Smooth muscle cell of the umbilical artery (primary cell): ENCODE measurements around the gene PDE4B. TPM values are rescaled to one million over a fixed set of nuclear protein-coding genes. Genes with fewer than 3 reads are reported as not detected.

Experiments used
- total RNA-seq: library from RNA; depleted of rRNA; stranded (reverse); fragments of >200 nt; gene quantifications from 2 replicates; pipeline ENCODE4 v1.2.3, GENCODE V29; 2014

The PDE4B gene
- 7.6 and 15.1 TPM in 2 replicates for total RNA-seq

GRCh38 chr1:65792669-65793358, at the start of gene PDE4B:
Gene PDE4B, plus strand, starts transcription at chr1:65792895.

